ENCODE measurements around the gene MXRA8.

MXRA8 gene

DNA sequence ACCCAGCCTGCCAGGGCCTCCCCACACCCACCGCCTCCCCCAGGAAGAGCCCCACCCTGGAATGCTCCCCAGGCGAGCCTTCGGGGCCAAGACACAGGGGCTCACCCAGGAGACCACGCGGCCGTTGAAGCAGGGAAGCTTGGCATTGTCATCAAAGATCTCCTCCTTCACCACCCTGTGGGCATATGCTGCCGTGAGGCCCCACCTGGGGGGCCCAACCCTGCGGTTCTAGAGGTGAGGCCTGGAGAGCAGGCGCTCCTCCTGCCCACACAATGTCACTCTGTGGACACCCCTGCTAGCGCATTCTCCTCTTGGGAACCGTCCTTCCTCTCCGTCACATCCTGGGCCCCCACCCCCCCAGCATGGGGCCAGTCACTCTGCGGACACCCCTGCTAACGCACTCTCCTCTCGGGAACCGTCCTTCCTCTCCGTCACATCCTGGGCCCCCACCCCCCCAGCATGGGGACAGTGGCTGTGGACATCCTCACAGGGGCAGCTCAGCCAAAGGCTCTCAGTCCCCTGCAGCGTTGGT, 15.7 kb downstream of the MXRA8 start:
- no peak for DNase-seq
- in situ Hi-C loops (cut with HindIII; ENCODE audit: low pct_ligation_motif_present, low pct_unique_long_range_greater_than_20kb, low sequenced_read_pairs), result no loop called here

DNA sequence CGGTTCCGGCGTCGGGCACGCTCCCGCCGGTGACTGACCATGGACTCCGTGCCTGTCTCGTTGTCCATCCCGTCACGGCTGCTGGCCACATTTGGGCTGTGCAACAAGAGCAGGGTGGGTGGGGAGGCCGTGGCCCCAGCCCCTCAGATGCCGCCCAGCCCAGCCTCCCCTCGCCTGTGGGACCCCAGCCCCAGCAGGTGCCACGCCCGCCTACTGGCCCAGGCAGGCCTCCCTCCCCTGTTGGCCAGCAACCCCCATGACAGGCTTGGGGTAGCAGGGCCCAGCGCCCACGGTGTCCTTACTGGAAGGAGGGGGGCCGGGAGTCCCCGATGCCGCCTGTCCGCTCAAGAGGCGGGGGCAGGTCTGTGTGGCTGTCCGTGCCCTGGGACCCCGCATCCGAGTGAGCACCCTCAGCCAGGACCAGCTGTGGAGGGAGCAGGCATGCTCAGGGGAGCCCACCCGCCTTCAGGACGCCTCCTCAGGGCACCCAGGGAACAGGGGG, 16.2 kb downstream of the MXRA8 start:
- in situ Hi-C loops (cut with HindIII; ENCODE audit: low pct_ligation_motif_present, low pct_unique_long_range_greater_than_20kb, low sequenced_read_pairs), result no loop called here
- DNase-seq, result no peak

DNA sequence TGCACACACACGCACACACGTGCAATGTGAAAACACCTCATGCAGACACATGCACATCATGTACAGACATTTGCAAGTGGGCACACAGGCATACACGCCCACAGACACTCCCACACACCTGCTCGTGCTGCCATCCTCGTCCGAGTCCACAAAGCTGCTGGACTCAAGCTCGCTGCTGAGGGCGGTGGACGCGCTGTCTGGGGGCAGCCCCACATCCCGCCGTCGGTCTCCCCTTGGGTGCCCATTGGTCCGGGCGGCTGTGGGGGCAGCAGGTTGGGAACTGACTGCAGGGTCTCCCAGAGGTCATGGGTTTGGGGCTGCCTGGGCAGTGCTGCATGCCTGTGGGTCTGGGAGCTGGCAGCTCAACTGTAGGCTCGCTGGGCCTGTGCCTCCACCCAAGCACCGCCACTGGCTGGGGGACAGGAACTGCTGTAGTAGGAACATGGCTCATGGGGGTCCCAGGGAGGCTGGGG, 16.8 kb downstream of the MXRA8 start:
- no peak for DNase-seq

DNA sequence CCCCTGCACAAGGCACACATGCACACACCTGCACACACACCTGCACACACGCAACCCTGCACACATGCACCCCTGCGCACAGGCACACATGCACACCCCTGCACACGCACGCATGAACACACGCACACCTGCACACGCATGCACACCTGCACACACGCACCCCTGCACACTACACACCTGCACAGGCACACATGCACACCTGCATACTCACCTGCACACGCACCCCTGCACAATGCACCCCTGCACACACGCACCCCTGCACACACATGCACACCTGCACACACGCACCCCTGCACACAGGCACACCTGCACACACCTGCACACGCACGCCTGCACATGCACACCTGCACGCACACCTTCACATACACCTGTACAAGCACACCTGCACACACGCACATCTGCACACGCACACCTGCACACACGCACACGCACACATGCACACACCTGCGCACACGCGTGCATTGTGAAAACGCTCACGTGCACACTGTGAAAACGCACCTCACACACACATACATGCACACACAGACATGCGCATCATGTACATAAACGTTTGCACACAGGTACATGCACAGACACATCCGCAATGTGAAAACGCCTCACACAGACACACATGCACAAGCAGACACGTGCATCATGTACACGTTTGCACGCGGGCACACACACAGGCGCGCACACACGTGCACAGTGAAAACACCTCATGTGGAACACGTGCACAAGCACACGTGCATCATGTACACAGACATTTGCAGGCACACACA, 17.4 kb downstream of the MXRA8 start:
- DNase-seq, result no peak
- in situ Hi-C loops (cut with HindIII; ENCODE audit: low pct_ligation_motif_present, low pct_unique_long_range_greater_than_20kb, low sequenced_read_pairs), result no loop called here

More for the DNA sequence above, 16.8 kb downstream of the MXRA8 start:
- in situ Hi-C loops (cut with HindIII; ENCODE audit: low pct_ligation_motif_present, low pct_unique_long_range_greater_than_20kb, low sequenced_read_pairs), result no loop called here

DNA sequence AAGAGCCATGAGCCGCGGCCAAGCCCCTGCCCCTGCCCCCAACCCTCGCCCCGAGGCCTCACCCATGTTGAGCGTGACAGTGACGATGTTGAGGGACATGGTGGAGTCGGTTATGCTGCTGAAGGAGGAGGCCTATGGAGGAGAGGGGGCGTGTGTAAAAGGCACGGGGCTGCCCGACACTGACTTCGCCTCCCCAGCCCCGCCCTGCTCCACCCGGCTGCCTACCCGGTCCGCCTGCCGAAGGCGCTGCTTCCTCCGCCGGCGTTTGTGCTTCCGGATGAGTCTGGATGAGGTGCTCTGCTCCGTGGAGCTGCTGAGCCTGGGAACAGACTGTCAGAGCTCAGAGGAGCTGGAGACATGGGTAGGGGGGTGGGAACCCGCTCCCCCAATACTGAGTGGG, 18.2 kb downstream of the MXRA8 start:
- in situ Hi-C loops (cut with HindIII; ENCODE audit: low pct_ligation_motif_present, low pct_unique_long_range_greater_than_20kb, low sequenced_read_pairs), result no loop called here
- no peak for DNase-seq

DNA sequence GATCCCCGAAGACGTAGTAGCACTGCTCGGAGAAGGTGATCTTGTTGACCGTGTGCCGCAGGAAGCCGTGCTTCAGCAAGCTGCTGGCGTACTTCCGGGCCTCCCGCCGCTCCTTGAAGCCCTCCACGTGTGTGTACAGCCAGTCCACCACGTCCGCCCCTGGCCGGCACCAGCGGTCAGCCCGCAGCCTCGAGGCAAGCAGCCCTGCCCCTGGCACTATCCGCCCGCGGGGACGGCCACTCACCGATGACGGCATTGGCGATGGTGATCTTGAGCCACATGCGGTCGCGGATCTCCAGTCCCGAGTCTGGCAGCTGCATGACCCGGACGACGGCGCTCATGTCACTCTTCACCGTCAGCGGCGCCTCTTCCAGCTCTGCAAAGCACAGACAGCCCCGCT, 20.1 kb downstream of the MXRA8 start:
- no peak for DNase-seq
- in situ Hi-C loops (cut with HindIII; ENCODE audit: low pct_ligation_motif_present, low pct_unique_long_range_greater_than_20kb, low sequenced_read_pairs), result no loop called here

DNA sequence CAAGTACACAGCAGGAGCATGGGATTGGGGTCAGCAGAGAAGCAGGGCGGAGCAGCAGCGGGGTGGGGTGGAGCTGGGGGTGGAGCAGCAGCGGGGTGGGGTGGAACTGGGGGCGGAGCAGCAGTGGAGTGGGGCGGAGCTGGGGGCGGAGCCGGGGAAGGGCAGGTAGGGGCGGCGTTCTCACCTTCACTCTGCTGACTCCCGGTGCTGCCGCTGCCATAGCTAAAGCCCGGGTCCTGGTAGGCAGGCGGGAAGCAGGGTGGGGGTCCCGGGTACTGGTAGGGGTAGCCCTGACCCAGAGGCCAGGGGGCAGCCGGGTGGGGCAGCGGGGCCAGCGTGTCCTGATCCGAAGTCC, 20.6 kb downstream of the MXRA8 start:
- DNase-seq, result no peak
- in situ Hi-C loops (cut with HindIII; ENCODE audit: low pct_ligation_motif_present, low pct_unique_long_range_greater_than_20kb, low sequenced_read_pairs), result no loop called here

DNA sequence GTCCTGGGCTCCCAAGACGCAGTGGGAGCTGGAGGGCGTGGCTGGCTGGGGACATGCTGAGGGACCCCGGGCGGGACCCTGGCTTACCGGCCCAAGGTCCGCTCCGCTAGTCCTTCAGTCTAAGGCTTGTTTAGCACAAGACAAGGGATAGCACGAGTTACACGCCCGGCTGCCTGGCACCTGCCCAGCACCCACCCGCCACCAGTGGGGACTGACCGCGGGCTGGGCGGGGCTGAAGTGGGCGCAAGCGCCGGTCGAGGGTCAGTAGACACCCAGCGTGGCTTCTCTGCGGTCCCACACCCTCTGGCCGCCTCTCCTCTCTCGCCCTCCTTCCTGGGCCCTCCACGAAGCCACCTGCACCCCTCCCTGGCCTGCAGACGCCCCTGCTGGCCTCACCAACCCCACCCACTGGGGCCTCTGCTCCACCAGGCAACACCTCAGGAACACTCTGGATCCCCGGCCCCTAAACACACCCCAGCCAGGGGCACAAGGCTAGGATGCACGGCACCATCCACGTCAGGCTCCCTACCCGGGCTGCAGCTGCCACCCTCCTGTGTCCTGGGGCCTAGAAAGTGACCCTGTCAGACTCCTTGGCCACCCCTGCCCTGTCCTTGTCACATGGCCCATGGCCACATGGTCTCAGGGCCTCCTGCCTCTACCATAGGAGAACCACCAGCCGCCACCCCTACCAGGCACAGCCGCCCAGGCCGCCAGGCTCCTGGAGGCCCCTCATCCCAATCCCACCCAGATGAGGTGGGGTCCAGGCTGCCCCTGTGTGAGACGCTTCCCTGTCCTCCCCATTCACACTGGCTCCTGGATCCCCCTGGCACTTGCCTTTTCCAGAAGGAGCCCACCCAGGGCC, 21.2 kb downstream of the MXRA8 start:
- in situ Hi-C loops (cut with HindIII; ENCODE audit: low pct_ligation_motif_present, low pct_unique_long_range_greater_than_20kb, low sequenced_read_pairs), result no loop called here
- no peak for DNase-seq

DNA sequence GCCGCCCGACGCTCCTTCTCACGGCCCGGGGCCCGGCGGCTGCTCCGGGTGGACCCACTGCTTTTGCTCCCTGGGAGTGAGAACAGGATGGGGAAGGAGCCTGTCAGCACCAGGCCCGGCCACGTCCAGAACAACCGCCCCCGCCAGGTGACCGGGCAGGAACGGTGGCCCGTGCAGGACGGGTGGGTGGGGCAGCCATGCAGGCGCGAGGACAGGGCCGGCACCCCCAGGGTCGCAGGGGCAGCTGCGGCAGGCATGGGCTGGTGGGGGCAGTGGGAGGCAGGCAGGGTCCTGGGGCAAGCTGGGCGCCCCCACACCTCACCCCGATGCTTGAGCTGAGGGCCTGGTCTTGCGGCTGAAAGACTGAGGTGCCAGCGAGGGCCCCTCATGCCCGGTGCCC, 21.9 kb downstream of the MXRA8 start:
- in situ Hi-C loops (cut with HindIII; ENCODE audit: low pct_ligation_motif_present, low pct_unique_long_range_greater_than_20kb, low sequenced_read_pairs), result no loop called here

DNA sequence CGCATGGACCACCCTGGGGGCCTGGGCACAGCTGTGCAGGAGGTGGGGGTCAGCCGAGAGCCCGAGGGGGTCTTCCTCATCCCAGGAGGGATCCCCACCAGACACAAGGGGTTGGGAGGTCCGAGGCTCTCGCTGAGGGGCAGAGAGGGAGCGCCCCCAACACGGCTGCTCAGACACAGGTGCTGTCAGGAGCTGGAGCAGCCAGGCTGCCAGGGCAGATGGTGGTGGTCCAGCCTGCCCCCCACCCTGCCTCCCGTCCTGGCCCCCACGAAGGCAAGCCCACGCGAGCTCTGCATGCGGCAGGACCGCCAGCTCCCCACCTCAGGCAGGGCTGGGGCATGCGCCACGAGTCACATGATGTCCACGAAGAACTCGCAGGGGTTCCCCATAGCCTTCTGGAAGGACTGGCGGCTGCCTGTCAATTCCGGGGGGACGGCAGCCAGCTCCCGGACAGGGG, 22.5 kb downstream of the MXRA8 start:
- in situ Hi-C loops (cut with HindIII; ENCODE audit: low pct_ligation_motif_present, low pct_unique_long_range_greater_than_20kb, low sequenced_read_pairs), result no loop called here
- no peak for DNase-seq

More for the DNA sequence above, 21.9 kb downstream of the MXRA8 start:
- no peak for DNase-seq

DNA sequence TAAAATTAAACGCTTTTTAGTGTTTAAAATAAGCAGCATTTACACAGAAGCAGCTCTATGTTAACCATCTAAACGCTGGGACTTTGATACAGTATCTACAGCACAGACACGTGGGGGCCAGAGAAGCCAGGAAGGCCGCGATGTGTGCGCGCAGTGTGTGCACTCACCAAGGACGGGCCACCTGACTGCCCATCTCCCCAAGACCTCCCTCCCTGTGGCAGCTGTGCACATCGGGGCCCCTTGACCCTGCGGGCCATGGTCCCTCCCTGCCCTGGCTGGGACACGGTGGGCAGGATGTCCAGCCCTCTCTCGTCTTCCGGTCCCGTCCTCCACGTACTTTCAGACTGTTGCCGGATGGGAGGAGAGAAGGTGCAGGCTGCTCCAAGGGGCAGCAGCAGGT, 23.1 kb downstream of the MXRA8 start:
- DNase-seq, result no peak
- in situ Hi-C loops (cut with HindIII; ENCODE audit: low pct_ligation_motif_present, low pct_unique_long_range_greater_than_20kb, low sequenced_read_pairs), result no loop called here

DNA sequence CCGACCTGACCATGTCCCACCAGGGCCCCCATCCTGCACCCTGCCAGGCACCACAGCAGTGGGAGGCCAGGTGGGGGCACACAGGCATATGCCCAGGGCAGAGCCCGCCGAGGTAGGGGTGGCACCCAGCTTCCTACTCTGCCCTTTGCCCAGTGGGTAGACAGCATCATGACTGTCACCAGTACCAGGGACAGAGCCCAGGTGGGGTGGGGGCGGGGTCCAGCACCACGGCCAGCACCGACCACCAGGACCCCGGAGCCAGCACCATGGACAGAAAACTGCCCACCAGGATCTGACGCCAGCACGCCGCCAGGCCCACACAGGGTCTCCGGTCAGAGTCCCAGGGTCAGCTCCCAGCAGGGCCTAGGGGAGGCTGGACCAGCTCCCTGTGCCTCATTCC, 23.5 kb downstream of the MXRA8 start:
- in situ Hi-C loops (cut with HindIII; ENCODE audit: low pct_ligation_motif_present, low pct_unique_long_range_greater_than_20kb, low sequenced_read_pairs), result no loop called here
- no peak for DNase-seq

DNA sequence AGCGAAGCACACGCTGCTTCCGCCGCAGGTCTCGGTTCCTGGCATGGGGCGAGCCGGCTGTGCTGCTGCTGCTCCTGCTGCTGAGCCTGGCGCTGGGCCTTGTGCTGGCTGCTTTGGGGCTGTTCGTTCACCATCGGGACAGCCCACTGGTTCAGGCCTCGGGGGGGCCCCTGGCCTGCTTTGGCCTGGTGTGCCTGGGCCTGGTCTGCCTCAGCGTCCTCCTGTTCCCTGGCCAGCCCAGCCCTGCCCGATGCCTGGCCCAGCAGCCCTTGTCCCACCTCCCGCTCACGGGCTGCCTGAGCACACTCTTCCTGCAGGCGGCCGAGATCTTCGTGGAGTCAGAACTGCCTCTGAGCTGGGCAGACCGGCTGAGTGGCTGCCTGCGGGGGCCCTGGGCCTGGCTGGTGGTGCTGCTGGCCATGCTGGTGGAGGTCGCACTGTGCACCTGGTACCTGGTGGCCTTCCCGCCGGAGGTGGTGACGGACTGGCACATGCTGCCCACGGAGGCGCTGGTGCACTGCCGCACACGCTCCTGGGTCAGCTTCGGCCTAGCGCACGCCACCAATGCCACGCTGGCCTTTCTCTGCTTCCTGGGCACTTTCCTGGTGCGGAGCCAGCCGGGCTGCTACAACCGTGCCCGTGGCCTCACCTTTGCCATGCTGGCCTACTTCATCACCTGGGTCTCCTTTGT, 24.7 kb downstream of the MXRA8 start:
- DNase-seq, result no peak
- in situ Hi-C loops (cut with HindIII; ENCODE audit: low pct_ligation_motif_present, low pct_unique_long_range_greater_than_20kb, low sequenced_read_pairs), result no loop called here

DNA sequence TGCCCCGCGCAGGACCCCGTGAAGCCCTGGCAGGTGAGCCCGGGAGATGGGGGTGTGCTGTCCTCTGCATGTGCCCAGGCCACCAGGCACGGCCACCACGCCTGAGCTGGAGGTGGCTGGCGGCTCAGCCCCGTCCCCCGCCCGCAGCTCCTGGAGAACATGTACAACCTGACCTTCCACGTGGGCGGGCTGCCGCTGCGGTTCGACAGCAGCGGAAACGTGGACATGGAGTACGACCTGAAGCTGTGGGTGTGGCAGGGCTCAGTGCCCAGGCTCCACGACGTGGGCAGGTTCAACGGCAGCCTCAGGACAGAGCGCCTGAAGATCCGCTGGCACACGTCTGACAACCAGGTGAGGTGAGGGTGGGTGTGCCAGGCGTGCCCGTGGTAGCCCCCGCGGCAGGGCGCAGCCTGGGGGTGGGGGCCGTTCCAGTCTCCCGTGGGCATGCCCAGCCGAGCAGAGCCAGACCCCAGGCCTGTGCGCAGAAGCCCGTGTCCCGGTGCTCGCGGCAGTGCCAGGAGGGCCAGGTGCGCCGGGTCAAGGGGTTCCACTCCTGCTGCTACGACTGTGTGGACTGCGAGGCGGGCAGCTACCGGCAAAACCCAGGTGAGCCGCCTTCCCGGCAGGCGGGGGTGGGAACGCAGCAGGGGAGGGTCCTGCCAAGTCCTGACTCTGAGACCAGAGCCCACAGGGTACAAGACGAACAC, 25.4 kb downstream of the MXRA8 start:
- in situ Hi-C loops (cut with HindIII; ENCODE audit: low pct_ligation_motif_present, low pct_unique_long_range_greater_than_20kb, low sequenced_read_pairs), result no loop called here
- no peak for DNase-seq

DNA sequence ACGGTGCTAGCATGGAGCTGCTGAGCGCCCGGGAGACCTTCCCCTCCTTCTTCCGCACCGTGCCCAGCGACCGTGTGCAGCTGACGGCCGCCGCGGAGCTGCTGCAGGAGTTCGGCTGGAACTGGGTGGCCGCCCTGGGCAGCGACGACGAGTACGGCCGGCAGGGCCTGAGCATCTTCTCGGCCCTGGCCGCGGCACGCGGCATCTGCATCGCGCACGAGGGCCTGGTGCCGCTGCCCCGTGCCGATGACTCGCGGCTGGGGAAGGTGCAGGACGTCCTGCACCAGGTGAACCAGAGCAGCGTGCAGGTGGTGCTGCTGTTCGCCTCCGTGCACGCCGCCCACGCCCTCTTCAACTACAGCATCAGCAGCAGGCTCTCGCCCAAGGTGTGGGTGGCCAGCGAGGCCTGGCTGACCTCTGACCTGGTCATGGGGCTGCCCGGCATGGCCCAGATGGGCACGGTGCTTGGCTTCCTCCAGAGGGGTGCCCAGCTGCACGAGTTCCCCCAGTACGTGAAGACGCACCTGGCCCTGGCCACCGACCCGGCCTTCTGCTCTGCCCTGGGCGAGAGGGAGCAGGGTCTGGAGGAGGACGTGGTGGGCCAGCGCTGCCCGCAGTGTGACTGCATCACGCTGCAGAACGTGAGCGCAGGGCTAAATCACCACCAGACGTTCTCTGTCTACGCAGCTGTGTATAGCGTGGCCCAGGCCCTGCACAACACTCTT, 26.2 kb downstream of the MXRA8 start:
- in situ Hi-C loops (cut with HindIII; ENCODE audit: low pct_ligation_motif_present, low pct_unique_long_range_greater_than_20kb, low sequenced_read_pairs), result no loop called here
- DNase-seq, result no peak

DNA sequence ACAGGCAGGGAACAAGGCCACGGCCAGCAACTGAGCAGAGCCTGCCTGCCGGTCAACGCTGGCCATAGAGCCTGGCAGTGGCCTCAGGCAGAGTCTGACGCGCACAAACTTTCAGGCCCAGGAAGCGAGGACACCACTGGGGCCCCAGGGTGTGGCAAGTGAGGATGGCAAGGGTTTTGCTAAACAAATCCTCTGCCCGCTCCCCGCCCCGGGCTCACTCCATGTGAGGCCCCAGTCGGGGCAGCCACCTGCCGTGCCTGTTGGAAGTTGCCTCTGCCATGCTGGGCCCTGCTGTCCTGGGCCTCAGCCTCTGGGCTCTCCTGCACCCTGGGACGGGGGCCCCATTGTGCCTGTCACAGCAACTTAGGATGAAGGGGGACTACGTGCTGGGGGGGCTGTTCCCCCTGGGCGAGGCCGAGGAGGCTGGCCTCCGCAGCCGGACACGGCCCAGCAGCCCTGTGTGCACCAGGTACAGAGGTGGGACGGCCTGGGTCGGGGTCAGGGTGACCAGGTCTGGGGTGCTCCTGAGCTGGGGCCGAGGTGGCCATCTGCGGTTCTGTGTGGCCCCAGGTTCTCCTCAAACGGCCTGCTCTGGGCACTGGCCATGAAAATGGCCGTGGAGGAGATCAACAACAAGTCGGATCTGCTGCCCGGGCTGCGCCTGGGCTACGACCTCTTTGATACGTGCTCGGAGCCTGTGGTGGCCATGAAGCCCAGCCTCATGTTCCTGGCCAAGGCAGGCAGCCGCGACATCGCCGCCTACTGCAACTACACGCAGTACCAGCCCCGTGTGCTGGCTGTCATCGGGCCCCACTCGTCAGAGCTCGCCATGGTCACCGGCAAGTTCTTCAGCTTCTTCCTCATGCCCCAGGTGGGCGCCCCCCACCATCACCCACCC, 27.0 kb downstream of the MXRA8 start, which contains the start of gene TAS1R3:
TAS1R3 (plus strand) TSS at position 213 of the 898 bp plus-strand sequence; CDS start at position 279, 66 bp downstream.
- in situ Hi-C loops (cut with HindIII; ENCODE audit: low pct_ligation_motif_present, low pct_unique_long_range_greater_than_20kb, low sequenced_read_pairs), result no loop called here
- DNase-seq, result no peak
